A549 (cell line): ENCODE measurements around the gene TTC16.

Experiments
- BHLHE40 ChIP-seq: IDR thresholded peaks from 2 replicates; pipeline ENCODE4 v1.6.1; 2012; ENCODE audit warnings: low read depth, low read length, inconsistent platforms
- CHD2 ChIP-seq: fragments of 150-350 bp; IDR thresholded peaks from 2 replicates; pipeline ENCODE4 v1.6.1; 2014; ENCODE audit warnings: low read length; ENCODE audit not compliant: partially characterized antibody
- CHD4 ChIP-seq: fragments of 200-600 bp; sonication (generic); IDR thresholded peaks from 2 replicates; pipeline ENCODE4 v1.6.1; 2016; ENCODE audit warnings: antibody characterized with exemption, mild to moderate bottlenecking, borderline replicate concordance
- EHMT2 ChIP-seq: fragments of 200-600 bp; sonication (generic); IDR thresholded peaks from 2 replicates; pipeline ENCODE4 v1.6.1; 2016; ENCODE audit warnings: antibody characterized with exemption, low read depth, mild to moderate bottlenecking, moderate library complexity
- ELK1 ChIP-seq: fragments of 150-350 bp; IDR thresholded peaks from 2 replicates; pipeline ENCODE4 v1.6.1; 2014; ENCODE audit warnings: low read depth, mild to moderate bottlenecking, low read length
- EP300 ChIP-seq, 2 experiments: fragments of >200 bp; sonication (Bioruptor Twin); formaldehyde crosslinking; IDR thresholded peaks; 2 replicates in 1 of 2; 3 replicates in 1 of 2; pipeline ENCODE4 v1.6.1; 2016 to 2017
- ESRRA ChIP-seq: fragments of 150-350 bp; IDR thresholded peaks from 2 replicates; pipeline ENCODE4 v1.6.1; 2014; ENCODE audit warnings: mild to moderate bottlenecking, low read length, borderline replicate concordance
- POLR2A ChIP-seq: IDR thresholded peaks from 2 replicates; pipeline ENCODE4 v1.6.1; 2012; ENCODE audit warnings: mild to moderate bottlenecking, low read length
- RFX5 ChIP-seq: fragments of 450-650 bp; IDR thresholded peaks from 2 replicates; pipeline ENCODE4 v1.7.1; 2014; ENCODE audit warnings: antibody characterized with exemption, mild to moderate bottlenecking, moderate library complexity
- ZNF302 ChIP-seq: fragments of 250-450 bp; sonication (Bioruptor Pico); IDR thresholded peaks from 2 replicates; pipeline ENCODE4 v1.9.0; 2021; ENCODE audit warnings: inconsistent platforms, mild to moderate bottlenecking, moderate library complexity
- TF ChIP-seq, protein P1 (sequence below): fragments of >200 bp; sonication (Bioruptor Twin); formaldehyde crosslinking; IDR thresholded peaks from 3 replicates; pipeline ENCODE4 v1.5.1; 2016
- TF ChIP-seq, protein P2 (sequence below): fragments of >200 bp; sonication (Bioruptor Twin); formaldehyde crosslinking; IDR thresholded peaks from 3 replicates; pipeline ENCODE4 v1.6.1; 2016

DNA sequence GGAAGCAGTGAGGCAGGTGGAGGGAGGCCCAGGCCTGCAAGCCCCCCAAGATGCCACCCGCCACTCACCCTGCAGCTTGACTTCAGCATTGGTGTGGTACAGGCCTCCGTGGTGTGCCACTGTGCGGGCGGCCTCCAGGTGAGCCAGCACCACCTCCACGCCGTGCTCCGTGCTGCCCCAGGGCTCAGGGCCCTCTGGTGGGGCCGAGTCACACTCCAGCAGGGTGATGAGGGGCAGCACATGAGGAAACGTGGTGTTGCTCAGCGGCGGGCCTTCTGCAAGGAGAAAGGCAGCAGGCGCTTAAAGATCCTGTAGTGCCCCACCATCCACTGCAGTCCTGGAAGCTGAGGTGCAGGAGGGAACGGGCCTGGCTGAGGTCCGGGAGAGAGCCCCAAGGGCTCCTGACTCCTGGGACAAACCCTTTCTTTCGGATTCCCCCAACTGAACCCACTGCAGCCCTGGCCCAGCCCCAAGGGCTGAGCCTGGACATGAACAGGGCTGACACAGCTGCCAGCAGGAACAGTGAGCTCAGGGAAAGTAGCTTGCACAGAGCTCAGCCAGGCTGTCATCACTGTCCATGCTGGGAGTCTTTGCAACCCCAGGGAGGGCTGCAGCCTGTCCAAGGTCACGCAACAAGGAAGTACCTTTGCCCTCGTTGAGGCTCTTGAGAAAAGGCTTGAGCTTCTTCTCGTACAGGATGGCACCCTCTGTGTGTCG lies 23.9 kb downstream of the TTC16 start:
- TF ChIP-seq CHD2, result no peak
- TF ChIP-seq ZNF302 (CRISPR knock-in tag), result no peak
- TF ChIP-seq, protein P1, sequence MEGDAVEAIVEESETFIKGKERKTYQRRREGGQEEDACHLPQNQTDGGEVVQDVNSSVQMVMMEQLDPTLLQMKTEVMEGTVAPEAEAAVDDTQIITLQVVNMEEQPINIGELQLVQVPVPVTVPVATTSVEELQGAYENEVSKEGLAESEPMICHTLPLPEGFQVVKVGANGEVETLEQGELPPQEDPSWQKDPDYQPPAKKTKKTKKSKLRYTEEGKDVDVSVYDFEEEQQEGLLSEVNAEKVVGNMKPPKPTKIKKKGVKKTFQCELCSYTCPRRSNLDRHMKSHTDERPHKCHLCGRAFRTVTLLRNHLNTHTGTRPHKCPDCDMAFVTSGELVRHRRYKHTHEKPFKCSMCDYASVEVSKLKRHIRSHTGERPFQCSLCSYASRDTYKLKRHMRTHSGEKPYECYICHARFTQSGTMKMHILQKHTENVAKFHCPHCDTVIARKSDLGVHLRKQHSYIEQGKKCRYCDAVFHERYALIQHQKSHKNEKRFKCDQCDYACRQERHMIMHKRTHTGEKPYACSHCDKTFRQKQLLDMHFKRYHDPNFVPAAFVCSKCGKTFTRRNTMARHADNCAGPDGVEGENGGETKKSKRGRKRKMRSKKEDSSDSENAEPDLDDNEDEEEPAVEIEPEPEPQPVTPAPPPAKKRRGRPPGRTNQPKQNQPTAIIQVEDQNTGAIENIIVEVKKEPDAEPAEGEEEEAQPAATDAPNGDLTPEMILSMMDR, result no peak
- no peak for TF ChIP-seq BHLHE40
- no peak for TF ChIP-seq ESRRA
- TF ChIP-seq POLR2A, result no peak
- no peak for TF ChIP-seq ELK1
- TF ChIP-seq, protein P2, sequence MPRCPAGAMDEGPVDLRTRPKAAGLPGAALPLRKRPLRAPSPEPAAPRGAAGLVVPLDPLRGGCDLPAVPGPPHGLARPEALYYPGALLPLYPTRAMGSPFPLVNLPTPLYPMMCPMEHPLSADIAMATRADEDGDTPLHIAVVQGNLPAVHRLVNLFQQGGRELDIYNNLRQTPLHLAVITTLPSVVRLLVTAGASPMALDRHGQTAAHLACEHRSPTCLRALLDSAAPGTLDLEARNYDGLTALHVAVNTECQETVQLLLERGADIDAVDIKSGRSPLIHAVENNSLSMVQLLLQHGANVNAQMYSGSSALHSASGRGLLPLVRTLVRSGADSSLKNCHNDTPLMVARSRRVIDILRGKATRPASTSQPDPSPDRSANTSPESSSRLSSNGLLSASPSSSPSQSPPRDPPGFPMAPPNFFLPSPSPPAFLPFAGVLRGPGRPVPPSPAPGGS, result no peak
- no peak for TF ChIP-seq RFX5
- no peak for TF ChIP-seq EP300 (IDR thresholded peaks at IDR 0.05)
- no peak for TF ChIP-seq EHMT2
- TF ChIP-seq CHD4, result no peak
